Activated CD8-positive, alpha-beta T cell treated with anti-CD3 and anti-CD28 coated beads, Interleukin-2, amount 10 ng/mL, durations not matched to agents 7 days and 5 days (primary cell): ENCODE measurements around the gene ANKRD36C. TPM values are rescaled to one million over a fixed set of nuclear protein-coding genes. Genes with fewer than 3 reads are reported as not detected.
"Not testable (repeated sequence)": the region's sequence is repeated elsewhere in the genome, so short reads cannot be mapped to it uniquely, and the experiment has no call there.

Experiments used
- ATAC-seq: fragments of 150-1000 bp; cut with Tn5 transposase; one replicate; pipeline ENCODE4 v1.10.0; 2021; ENCODE audit warnings: moderate library complexity
- CTCF ChIA-PET: fragments of 350-600 bp; sonication (Branson Sonifier 250); formaldehyde crosslinking; loops from one replicate; lab custom pipeline; 2021; ENCODE audit warnings: antibody characterized with exemption; lab: Charles Lee
- POLR2A ChIA-PET: fragments of 350-600 bp; sonication (Branson Sonifier 250); formaldehyde crosslinking; loops from one replicate; lab custom pipeline; 2021; ENCODE audit warnings: antibody characterized with exemption; lab: Charles Lee
- DNase-seq: peaks from one replicate; pipeline ENCODE4 v3.0.0-alpha.2; 2020
- H3K27ac Mint-ChIP-seq: one replicate; pipeline ENCODE4 v1.8.0; 2021; ENCODE audit warnings: mild to moderate bottlenecking, mixed read lengths
- H3K27me3 Mint-ChIP-seq: one replicate; pipeline ENCODE4 v1.8.0; 2021; ENCODE audit warnings: low read depth, mixed read lengths
- H3K36me3 Mint-ChIP-seq: one replicate; pipeline ENCODE4 v1.8.0; 2021; ENCODE audit warnings: low read depth, mixed read lengths
- H3K4me1 Mint-ChIP-seq: one replicate; pipeline ENCODE4 v1.8.0; 2021; ENCODE audit warnings: low read depth, mixed read lengths
- H3K4me3 Mint-ChIP-seq: one replicate; pipeline ENCODE4 v1.8.0; 2021; ENCODE audit warnings: mild to moderate bottlenecking, mixed read lengths
- H3K9me3 Mint-ChIP-seq: one replicate; pipeline ENCODE4 v1.8.0; 2022; ENCODE audit warnings: mixed read lengths; ENCODE audit not compliant: insufficient read depth
- total RNA-seq, 2 experiments: library from RNA; stranded (reverse); gene quantifications; one replicate each; pipeline ENCODE4 v1.2.3, GENCODE V29; 2021

The ANKRD36C gene
- total RNA-seq, 2 experiments from 2014 or later = 87.5 to 95.1 TPM

GRCh38 chr2:95867047-95867677 lies 124.5 kb downstream of the ANKRD36C start:
- H3K36me3 Mint-ChIP-seq = peaks cover 20% of the 10 kb centered on the region
- H3K27me3 Mint-ChIP-seq, H3K27ac Mint-ChIP-seq, H3K4me1 Mint-ChIP-seq, H3K4me3 Mint-ChIP-seq, DNase-seq, ATAC-seq, CTCF ChIA-PET, POLR2A ChIA-PET, H3K9me3 Mint-ChIP-seq: not testable (repeated sequence)

GRCh38 chr2:95862121-95862520 lies 129.5 kb downstream of the ANKRD36C start:
- H3K4me3 Mint-ChIP-seq, POLR2A ChIA-PET, H3K27ac Mint-ChIP-seq, CTCF ChIA-PET, H3K27me3 Mint-ChIP-seq, DNase-seq, ATAC-seq, H3K4me1 Mint-ChIP-seq, H3K9me3 Mint-ChIP-seq: not testable (repeated sequence)
- H3K36me3 Mint-ChIP-seq = peaks cover 11% of the 10 kb centered on the region

GRCh38 chr2:95836151-95836550 lies 155.5 kb downstream of the ANKRD36C start:
- Mint-ChIP-seq H3K27ac (no peak overlapping the region), H3K9me3 (no peaks in the 10 kb centered on the region), H3K36me3 (peaks cover 69% of the 10 kb centered on the region), H3K27me3 (no peaks in the 10 kb centered on the region), H3K4me1 (no peaks in the 10 kb centered on the region), H3K4me3 (no peak overlapping the region)
- CTCF ChIA-PET = no interaction called here
- ATAC-seq (no peak), DNase-seq (no peak)
- POLR2A ChIA-PET = interaction anchor here (0.7 kb wide), 1 partner anchor 458 kb away, joined by 3 read pairs; no protein-coding TSS in a partner anchor

- POLR2A ChIA-PET, H3K9me3 Mint-ChIP-seq, H3K4me3 Mint-ChIP-seq, H3K27ac Mint-ChIP-seq, ATAC-seq, H3K4me1 Mint-ChIP-seq, H3K27me3 Mint-ChIP-seq, CTCF ChIA-PET, DNase-seq: not testable (repeated sequence)
- H3K36me3 Mint-ChIP-seq = peaks cover 77% of the 10 kb centered on the region
These were observed 157.3 kb downstream of the ANKRD36C start for GRCh38 chr2:95834077-95835013.

GRCh38 chr2:95824218-95824617 lies 167.4 kb downstream of the ANKRD36C start:
- CTCF ChIA-PET, DNase-seq, ATAC-seq, H3K4me1 Mint-ChIP-seq, H3K27me3 Mint-ChIP-seq, H3K27ac Mint-ChIP-seq, POLR2A ChIA-PET, H3K4me3 Mint-ChIP-seq: not testable (repeated sequence)
- H3K36me3 Mint-ChIP-seq = peaks cover 38% of the 10 kb centered on the region
- peaks cover 48% of the 10 kb centered on the region for H3K9me3 Mint-ChIP-seq

GRCh38 chr2:95817521-95817920 lies 174.1 kb downstream of the ANKRD36C start:
- CTCF ChIA-PET, H3K4me3 Mint-ChIP-seq, H3K4me1 Mint-ChIP-seq, H3K27me3 Mint-ChIP-seq, ATAC-seq, H3K27ac Mint-ChIP-seq, POLR2A ChIA-PET, DNase-seq: not testable (repeated sequence)
- Mint-ChIP-seq H3K36me3 (peaks cover 34% of the 10 kb centered on the region), H3K9me3 (peaks cover 44% of the 10 kb centered on the region)

- CTCF ChIA-PET, H3K27me3 Mint-ChIP-seq, DNase-seq, ATAC-seq, POLR2A ChIA-PET, H3K27ac Mint-ChIP-seq, H3K4me1 Mint-ChIP-seq, H3K4me3 Mint-ChIP-seq: not testable (repeated sequence)
- H3K9me3 Mint-ChIP-seq = peaks cover 25% of the 10 kb centered on the region
- H3K36me3 Mint-ChIP-seq = peaks cover 28% of the 10 kb centered on the region
These were observed 178.3 kb downstream of the ANKRD36C start for GRCh38 chr2:95813311-95813710.

GRCh38 chr2:95799892-95800291 lies 191.7 kb downstream of the ANKRD36C start:
- ChIA-PET POLR2A (no interaction called here), CTCF (no interaction called here)
- H3K27ac Mint-ChIP-seq = no peak overlapping the region
- H3K9me3 Mint-ChIP-seq = peaks cover 13% of the 10 kb centered on the region
- no peaks in the 10 kb centered on the region for H3K4me1 Mint-ChIP-seq
- ATAC-seq (no peak), DNase-seq (no peak)
- no peak overlapping the region for H3K4me3 Mint-ChIP-seq
- H3K27me3 Mint-ChIP-seq = no peaks in the 10 kb centered on the region
- peaks cover 5% of the 10 kb centered on the region for H3K36me3 Mint-ChIP-seq

- DNase-seq, POLR2A ChIA-PET, CTCF ChIA-PET, H3K4me3 Mint-ChIP-seq, H3K27me3 Mint-ChIP-seq, H3K27ac Mint-ChIP-seq, H3K4me1 Mint-ChIP-seq, H3K36me3 Mint-ChIP-seq, ATAC-seq: not testable (repeated sequence)
- H3K9me3 Mint-ChIP-seq = peaks cover 12% of the 10 kb centered on the region
These were observed 192.3 kb downstream of the ANKRD36C start for GRCh38 chr2:95799147-95799889.

- H3K36me3 Mint-ChIP-seq, H3K9me3 Mint-ChIP-seq, H3K27ac Mint-ChIP-seq, H3K4me1 Mint-ChIP-seq, POLR2A ChIA-PET, H3K27me3 Mint-ChIP-seq, H3K4me3 Mint-ChIP-seq, ATAC-seq, CTCF ChIA-PET, DNase-seq: not testable (repeated sequence)
These were observed 195.2 kb downstream of the ANKRD36C start for GRCh38 chr2:95796249-95797099.

GRCh38 chr2:95793970-95794369 lies 197.7 kb downstream of the ANKRD36C start:
- H3K36me3 Mint-ChIP-seq, POLR2A ChIA-PET, H3K9me3 Mint-ChIP-seq, ATAC-seq, H3K4me1 Mint-ChIP-seq, H3K27me3 Mint-ChIP-seq, H3K4me3 Mint-ChIP-seq, DNase-seq, CTCF ChIA-PET, H3K27ac Mint-ChIP-seq: not testable (repeated sequence)
